Nephron (organoid): ENCODE results near the gene PIK3R1.

ENCODE experiments used
- H3K27ac Mint-ChIP-seq, 3 experiments: 2 replicates each; pipeline ENCODE4 v1.8.0; 2020; ENCODE audit warnings: mixed read lengths in 3 of 3, mild to moderate bottlenecking in 2 of 3, moderate library complexity in 1 of 3
- H3K27me3 Mint-ChIP-seq: 2 replicates; pipeline ENCODE4 v1.8.0; 2021; ENCODE audit warnings: low read depth, mild to moderate bottlenecking, moderate library complexity, mixed read lengths
- H3K36me3 Mint-ChIP-seq: 2 replicates; pipeline ENCODE4 v1.8.0; 2020; ENCODE audit warnings: low read depth, mixed read lengths
- H3K4me1 Mint-ChIP-seq: 2 replicates; pipeline ENCODE4 v1.8.0; 2020; ENCODE audit warnings: mixed read lengths
- H3K4me3 Mint-ChIP-seq, 3 experiments: 2 replicates each; pipeline ENCODE4 v1.8.0; 2020; ENCODE audit warnings: mild to moderate bottlenecking in 3 of 3, mixed read lengths in 3 of 3, moderate library complexity in 2 of 3
- H3K9me3 Mint-ChIP-seq: 2 replicates; pipeline ENCODE4 v1.8.0; 2020; ENCODE audit warnings: mixed read lengths
- TF ChIP-seq, protein P1 (sequence below), 3 experiments: fragments of 200-600 bp; sonication (generic); IDR thresholded peaks; one replicate each; pipeline ENCODE4 v1.5.0; 2021; ENCODE audit warnings: antibody characterized with exemption in 3 of 3; ENCODE audit not compliant: unreplicated experiment in 3 of 3

Gene PIK3R1

DNA sequence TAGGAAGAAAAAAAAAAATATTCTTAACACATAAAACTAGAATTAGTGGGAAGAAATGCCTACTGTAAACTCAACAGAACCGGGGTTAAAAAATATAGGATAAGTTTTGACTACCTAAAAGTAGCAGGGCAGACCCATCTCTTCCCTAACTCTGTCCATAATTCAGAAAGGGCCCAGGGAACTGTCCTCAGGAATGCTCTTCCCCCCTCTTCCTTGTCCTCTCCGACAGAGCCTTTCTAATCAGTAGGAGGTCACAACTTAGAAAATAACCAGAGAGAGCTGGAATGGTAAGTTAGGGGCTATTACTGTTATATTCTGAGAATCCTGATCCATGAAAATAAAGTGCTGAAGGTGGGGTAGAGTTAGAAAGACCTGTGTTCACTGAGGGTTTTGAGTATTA is 22.2 kb downstream of the PIK3R1 start:
- H3K4me1 Mint-ChIP-seq = peaks cover 70% of the 10 kb centered on the region
- TF ChIP-seq, protein P1, sequence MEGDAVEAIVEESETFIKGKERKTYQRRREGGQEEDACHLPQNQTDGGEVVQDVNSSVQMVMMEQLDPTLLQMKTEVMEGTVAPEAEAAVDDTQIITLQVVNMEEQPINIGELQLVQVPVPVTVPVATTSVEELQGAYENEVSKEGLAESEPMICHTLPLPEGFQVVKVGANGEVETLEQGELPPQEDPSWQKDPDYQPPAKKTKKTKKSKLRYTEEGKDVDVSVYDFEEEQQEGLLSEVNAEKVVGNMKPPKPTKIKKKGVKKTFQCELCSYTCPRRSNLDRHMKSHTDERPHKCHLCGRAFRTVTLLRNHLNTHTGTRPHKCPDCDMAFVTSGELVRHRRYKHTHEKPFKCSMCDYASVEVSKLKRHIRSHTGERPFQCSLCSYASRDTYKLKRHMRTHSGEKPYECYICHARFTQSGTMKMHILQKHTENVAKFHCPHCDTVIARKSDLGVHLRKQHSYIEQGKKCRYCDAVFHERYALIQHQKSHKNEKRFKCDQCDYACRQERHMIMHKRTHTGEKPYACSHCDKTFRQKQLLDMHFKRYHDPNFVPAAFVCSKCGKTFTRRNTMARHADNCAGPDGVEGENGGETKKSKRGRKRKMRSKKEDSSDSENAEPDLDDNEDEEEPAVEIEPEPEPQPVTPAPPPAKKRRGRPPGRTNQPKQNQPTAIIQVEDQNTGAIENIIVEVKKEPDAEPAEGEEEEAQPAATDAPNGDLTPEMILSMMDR (IDR thresholded peaks at IDR 0.05; ENCODE audit: unreplicated experiment in 3 of 3) = no peak
- peaks cover 11% of the 10 kb centered on the region for H3K36me3 Mint-ChIP-seq
- no peaks in the 10 kb centered on the region for H3K9me3 Mint-ChIP-seq
- H3K27me3 Mint-ChIP-seq = no peaks in the 10 kb centered on the region
- no peak overlapping the region for H3K4me3 Mint-ChIP-seq
- peak overlapping the region in 1 of 3 experiments; percentile 88 for H3K27ac Mint-ChIP-seq

DNA sequence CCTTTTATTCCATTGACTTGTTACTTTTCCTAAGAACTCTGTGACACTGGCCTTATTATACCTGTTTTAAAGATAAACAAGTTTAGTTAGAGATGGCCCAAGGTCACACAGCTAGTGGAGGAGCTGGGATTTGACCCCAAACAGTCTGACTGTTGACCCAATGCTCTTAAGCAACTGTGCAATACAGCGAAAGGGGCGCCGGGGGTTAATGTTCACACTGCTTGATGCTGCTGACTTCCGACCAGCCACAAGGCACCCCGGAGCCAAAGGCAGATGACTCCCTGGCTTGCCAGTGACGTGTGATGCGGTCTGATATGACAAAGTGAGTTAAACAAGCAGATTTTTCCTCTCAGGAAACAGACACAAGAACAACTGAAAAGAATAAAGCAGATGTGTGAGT is 23.9 kb downstream of the PIK3R1 start:
- peak overlapping the region in 1 of 3 experiments; percentile 40 for H3K4me3 Mint-ChIP-seq
- TF ChIP-seq, protein P1 (IDR thresholded peaks at IDR 0.05; ENCODE audit: unreplicated experiment in 3 of 3) = no peak
- no peaks in the 10 kb centered on the region for H3K27me3 Mint-ChIP-seq
- H3K9me3 Mint-ChIP-seq = no peaks in the 10 kb centered on the region
- peaks cover 73% of the 10 kb centered on the region for H3K4me1 Mint-ChIP-seq
- H3K27ac Mint-ChIP-seq = peak overlapping the region; percentile 52 to 88 (median 75)
- peaks cover 17% of the 10 kb centered on the region for H3K36me3 Mint-ChIP-seq

- Mint-ChIP-seq H3K36me3 (peaks cover 19% of the 10 kb centered on the region), H3K4me3 (no peak overlapping the region), H3K27me3 (no peaks in the 10 kb centered on the region), H3K27ac (peak overlapping the region; percentile 40 to 88 (median 75)), H3K9me3 (no peaks in the 10 kb centered on the region), H3K4me1 (peaks cover 80% of the 10 kb centered on the region)
- TF ChIP-seq, protein P1 (IDR thresholded peaks at IDR 0.05; ENCODE audit: unreplicated experiment in 3 of 3) = no peak
These were observed 24.6 kb downstream of the PIK3R1 start for GRCh38 chr5:68240202-68240601.

GRCh38 chr5:68240771-68241170 is 25.2 kb downstream of the PIK3R1 start:
- Mint-ChIP-seq H3K4me1 (peaks cover 83% of the 10 kb centered on the region), H3K4me3 (no peak overlapping the region), H3K27me3 (no peaks in the 10 kb centered on the region), H3K9me3 (no peaks in the 10 kb centered on the region), H3K36me3 (peaks cover 19% of the 10 kb centered on the region), H3K27ac (peak overlapping the region; percentile 40 to 88 (median 75))
- TF ChIP-seq, protein P1 (IDR thresholded peaks at IDR 0.05; ENCODE audit: unreplicated experiment in 3 of 3) = no peak

DNA sequence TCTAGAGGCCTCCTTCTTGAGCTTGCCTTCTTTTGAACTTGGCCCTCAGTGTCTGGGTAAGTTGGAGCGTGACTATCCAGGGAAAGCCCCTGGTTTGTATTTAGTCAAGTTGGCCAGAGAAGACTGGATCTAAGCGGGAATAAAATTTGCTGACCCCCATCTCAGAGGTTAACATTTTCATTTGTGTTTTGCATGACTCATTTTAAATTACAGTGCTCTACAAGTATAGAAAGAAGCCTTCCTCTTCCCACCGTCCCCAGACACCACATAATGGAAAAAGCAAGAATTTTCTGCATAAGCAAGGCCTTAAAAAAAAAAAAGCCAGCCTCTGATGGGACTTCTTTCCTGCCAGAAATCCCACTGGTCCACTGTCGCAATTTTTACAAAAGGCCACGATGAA is 27.2 kb downstream of the PIK3R1 start:
- Mint-ChIP-seq H3K4me3 (no peak overlapping the region), H3K9me3 (no peaks in the 10 kb centered on the region), H3K36me3 (peaks cover 16% of the 10 kb centered on the region), H3K27ac (peak overlapping the region; percentile 88 to 95 (median 93)), H3K27me3 (no peaks in the 10 kb centered on the region), H3K4me1 (peaks cover 74% of the 10 kb centered on the region)
- TF ChIP-seq, protein P1 (IDR thresholded peaks at IDR 0.05; ENCODE audit: unreplicated experiment in 3 of 3) = no peak

- Mint-ChIP-seq H3K4me1 (peaks cover 69% of the 10 kb centered on the region), H3K4me3 (no peak overlapping the region), H3K9me3 (no peaks in the 10 kb centered on the region), H3K27ac (peak overlapping the region; percentile 88 to 95 (median 93)), H3K36me3 (peaks cover 17% of the 10 kb centered on the region), H3K27me3 (no peaks in the 10 kb centered on the region)
- TF ChIP-seq, protein P1 (IDR thresholded peaks at IDR 0.05; ENCODE audit: unreplicated experiment in 3 of 3) = no peak
These were observed 27.7 kb downstream of the PIK3R1 start for GRCh38 chr5:68243251-68243650.
